Erythroblast (primary cell): ENCODE results near the gene IGF2BP1.

ENCODE experiments used
- GATA1 ChIP-seq: IDR thresholded peaks from 2 replicates; pipeline ENCODE4 v1.6.1; 2011; ENCODE audit warnings: low read depth, mild to moderate bottlenecking, control low read depth, low read length, moderate library complexity
- POLR2A ChIP-seq: IDR thresholded peaks from 2 replicates; pipeline ENCODE4 v1.6.1; 2011; ENCODE audit warnings: mild to moderate bottlenecking, low read length

DNA sequence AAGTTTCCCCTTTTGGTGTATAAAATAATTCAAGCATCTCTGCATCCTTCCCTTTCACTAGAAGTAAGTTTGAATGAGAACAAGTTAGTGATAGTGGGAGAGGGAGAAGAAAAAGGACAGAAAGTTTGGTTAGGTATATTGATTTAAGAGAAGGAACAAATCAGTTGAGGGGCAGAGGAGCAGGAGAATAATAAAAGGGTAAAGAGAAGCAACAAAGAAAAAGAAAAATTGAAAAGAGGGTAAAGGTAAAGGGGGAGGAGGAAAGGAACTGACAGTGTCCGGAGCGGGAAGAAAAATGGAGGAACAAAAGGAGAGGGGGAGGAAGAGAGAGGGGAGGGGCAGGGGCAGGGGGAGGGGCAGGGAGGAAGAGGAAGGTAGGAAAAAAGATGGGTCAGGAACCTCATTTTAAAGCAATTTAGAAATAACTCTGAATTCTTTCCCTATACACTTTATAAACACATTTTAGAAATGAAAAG lies 6.3 kb upstream of the IGF2BP1 start:
- TF ChIP-seq POLR2A (no peak), GATA1 (no peak)
